Fibroblast of peridontal ligament (primary cell): Measurements from ENCODE around the gene RASSF5.

Source experiments
- DNase-seq: peaks from one replicate; pipeline ENCODE4 v3.0.0-alpha.2; 2010; ENCODE audit errors: extremely low read depth

RASSF5 gene

GRCh38 chr1:206547104-206547503, 39.8 kb downstream of the RASSF5 start:
- DNase-seq, result no peak

- DNase-seq, result no peak
These were observed 43.1 kb downstream of the RASSF5 start for GRCh38 chr1:206550446-206550845.

GRCh38 chr1:206551296-206551985, 44.1 kb downstream of the RASSF5 start:
- no peak for DNase-seq

- DNase-seq, result no peak
These were observed 44.6 kb downstream of the RASSF5 start for GRCh38 chr1:206551986-206552326.

- no peak for DNase-seq
These were observed 46.9 kb downstream of the RASSF5 start for GRCh38 chr1:206554211-206554610.

GRCh38 chr1:206554701-206555472, 47.6 kb downstream of the RASSF5 start:
- no peak for DNase-seq

GRCh38 chr1:206555473-206555935, 48.2 kb downstream of the RASSF5 start:
- no peak for DNase-seq

- no peak for DNase-seq
These were observed 48.9 kb downstream of the RASSF5 start for GRCh38 chr1:206556047-206556749.

- no peak for DNase-seq
These were observed 49.7 kb downstream of the RASSF5 start for GRCh38 chr1:206556750-206557635.

- no peak for DNase-seq
These were observed 50.5 kb downstream of the RASSF5 start for GRCh38 chr1:206557636-206558473.

- DNase-seq, result no peak
These were observed 51.7 kb downstream of the RASSF5 start for GRCh38 chr1:206558794-206559671.

- DNase-seq, result no peak
These were observed 52.3 kb downstream of the RASSF5 start for GRCh38 chr1:206559672-206559995.

GRCh38 chr1:206560007-206560716, 52.8 kb downstream of the RASSF5 start:
- no peak for DNase-seq

GRCh38 chr1:206563367-206564207, 56.3 kb downstream of the RASSF5 start:
- DNase-seq, result no peak

- no peak for DNase-seq
These were observed 58.7 kb downstream of the RASSF5 start for GRCh38 chr1:206565995-206566394.

- DNase-seq, result no peak
These were observed 59.7 kb downstream of the RASSF5 start for GRCh38 chr1:206566999-206567398.

- DNase-seq, result no peak
These were observed 60.9 kb downstream of the RASSF5 start for GRCh38 chr1:206568256-206568655.

- DNase-seq, result no peak
These were observed 61.5 kb downstream of the RASSF5 start for GRCh38 chr1:206568779-206569352.
